HepG2 (cell line): ENCODE results near the gene CACNA1I. TPM values are rescaled to one million over a fixed set of nuclear protein-coding genes. Genes with fewer than 3 reads are reported as not detected.

Experiments used
- ATAC-seq: fragments of 200-7000 bp; cut with Tn5 transposase; 3 replicates; pipeline ENCODE4 v1.9.1; 2020; ENCODE audit warnings: mild to moderate bottlenecking, moderate library complexity
- BruUV-seq: library from RNA; stranded (reverse); fragments of 400-500 nt; replicated peaks from 2 replicates; lab custom pipeline; 2021; lab: Mats Ljungman, UMichigan
- CTCF ChIA-PET: fragments of 300-600 bp; formaldehyde crosslinking; extraction: SDS; loops from one replicate; lab custom pipeline; 2021; ENCODE audit warnings: low total read pairs, inconsistent platforms, low intra/inter-chr PET ratio; lab: Yijun Ruan, JAX
- POLR2A ChIA-PET: fragments of 350-600 bp; sonication (Branson Sonifier 250); formaldehyde crosslinking; loops from one replicate; lab custom pipeline; 2020; ENCODE audit warnings: antibody characterized with exemption, inconsistent platforms; lab: Yijun Ruan, JAX
- DNase-seq: peaks from one replicate; pipeline ENCODE4 v3.0.0-alpha.2; 2015; ENCODE audit warnings: low spot score
- FAIRE-seq: peaks from 3 replicates; lab custom pipeline; 2011; peaks lifted over from hg19 to GRCh38; lab: Jason Lieb, UNC
- H2AFZ ChIP-seq: one replicate; pipeline ENCODE4 v1.6.1; 2011; ENCODE audit warnings: low read length, inconsistent platforms
- H3K27ac ChIP-seq: fragments of 300-600 bp; 3 replicates; pipeline ENCODE4 v1.8.0; 2011; ENCODE audit warnings: mixed run types, mild to moderate bottlenecking, mixed read lengths, low read length, inconsistent platforms; ENCODE audit not compliant: insufficient read depth; ENCODE audit errors: extremely low read length
- H3K27me3 ChIP-seq, 2 experiments: fragments of 200-600 bp in 1 of 2; 2 replicates in 1 of 2; 3 replicates in 1 of 2; pipeline versions ENCODE4 v1.6.0 to v1.8.0; 2011; ENCODE audit warnings: low read length in 2 of 2, mild to moderate bottlenecking in 2 of 2, moderate library complexity in 2 of 2, inconsistent platforms in 1 of 2; ENCODE audit not compliant: insufficient read depth in 2 of 2, control insufficient read depth in 1 of 2
- H3K36me3 ChIP-seq, 2 experiments: fragments of 200-600 bp in 1 of 2; replicated peaks in 1 of 2; 2 replicates in 1 of 2; 3 replicates in 1 of 2; pipeline versions ENCODE4 v1.5.1 to v1.8.0; 2011; ENCODE audit warnings: low read length in 2 of 2, inconsistent platforms in 1 of 2; ENCODE audit not compliant: insufficient read depth in 2 of 2, control insufficient read depth in 1 of 2
- H3K4me1 ChIP-seq: 2 replicates; pipeline ENCODE4 v1.5.1; 2012; ENCODE audit warnings: low read length, inconsistent platforms; ENCODE audit not compliant: insufficient read depth
- H3K4me2 ChIP-seq: 2 replicates; pipeline ENCODE4 v1.6.0; 2011; ENCODE audit warnings: low read depth, low read length, inconsistent platforms
- H3K4me3 ChIP-seq, 3 experiments: fragments of 200-600 bp in 1 of 3; sonication (generic), shearing (Covaris generic) in 1 of 3; replicated peaks in 1 of 3; 2 replicates each; pipeline ENCODE4 v1.5.1; 2011 to 2016; ENCODE audit warnings: low read length in 3 of 3, inconsistent platforms in 2 of 3, low read depth in 2 of 3, mild to moderate bottlenecking in 2 of 3, control low read depth in 1 of 3, mixed read lengths in 1 of 3; ENCODE audit not compliant: insufficient read depth in 1 of 3
- H3K79me2 ChIP-seq: one replicate; pipeline ENCODE4 v1.6.1; 2011; ENCODE audit warnings: low read length, inconsistent platforms; ENCODE audit not compliant: insufficient read depth
- H3K9ac ChIP-seq: 2 replicates; pipeline ENCODE4 v1.6.0; 2011; ENCODE audit warnings: mild to moderate bottlenecking, low read depth, low read length, inconsistent platforms; ENCODE audit not compliant: insufficient read depth
- H3K9me3 ChIP-seq: 2 replicates; pipeline ENCODE4 v1.5.1; 2012; ENCODE audit warnings: mild to moderate bottlenecking, low read length
- H4K20me1 ChIP-seq: 2 replicates; pipeline ENCODE4 v1.6.0; 2011; ENCODE audit warnings: inconsistent platforms, mild to moderate bottlenecking, low read length, moderate library complexity; ENCODE audit not compliant: insufficient read depth
- FOSL1 ChIP-seq: sonication (generic); formaldehyde crosslinking; IDR thresholded peaks from 2 replicates; pipeline ENCODE4 v1.9.0; 2021; ENCODE audit warnings: missing genetic modification reagents, borderline replicate concordance
- PHF20 ChIP-seq: sonication (generic); formaldehyde crosslinking; IDR thresholded peaks from 2 replicates; pipeline ENCODE4 v1.5.0; 2020; ENCODE audit warnings: mild to moderate bottlenecking, missing genetic modification reagents
- SPEN ChIP-seq: sonication (generic); formaldehyde crosslinking; IDR thresholded peaks from 2 replicates; pipeline ENCODE4 v1.5.1; 2020; ENCODE audit warnings: low read depth, mild to moderate bottlenecking, missing genetic modification reagents
- ZNF264 ChIP-seq: sonication (generic); formaldehyde crosslinking; IDR thresholded peaks from 2 replicates; pipeline ENCODE4 v1.4.0; 2020; ENCODE audit warnings: missing genetic modification reagents
- ZNF329 ChIP-seq: sonication (generic); formaldehyde crosslinking; IDR thresholded peaks from 2 replicates; pipeline ENCODE4 v1.9.0; 2021; ENCODE audit warnings: low read depth, mild to moderate bottlenecking, missing genetic modification reagents
- ZNF550 ChIP-seq: sonication (generic); formaldehyde crosslinking; IDR thresholded peaks from 2 replicates; pipeline ENCODE4 v1.4.0; 2020; ENCODE audit warnings: mild to moderate bottlenecking, missing genetic modification reagents, borderline replicate concordance
- ZNF674 ChIP-seq: sonication (generic); formaldehyde crosslinking; IDR thresholded peaks from 2 replicates; pipeline ENCODE4 v1.5.0; 2020; ENCODE audit warnings: low read depth, mild to moderate bottlenecking, missing genetic modification reagents
- ZNF737 ChIP-seq: sonication (generic); formaldehyde crosslinking; IDR thresholded peaks from 2 replicates; pipeline ENCODE4 v1.5.0; 2020; ENCODE audit warnings: missing genetic modification reagents, mild to moderate bottlenecking, borderline replicate concordance
- WGBS: methylation state at CpG from one replicate; pipeline ENCODE4 v1.1.6; 2017; ENCODE audit warnings: low lambda C conversion rate; 5-methylcytosine and 5-hydroxymethylcytosine counted together
- in situ Hi-C: cut with HindIII; loops from 2 replicates; pipeline ENCODE4 v1.10.0; 2017; ENCODE audit warnings: low pct_unique_long_range_greater_than_20kb; ENCODE audit not compliant: extremely low pct_ligation_motif_present
- intact Hi-C: fragments of 100-400 bp; cut with micrococcal nuclease; formaldehyde crosslinking; loops from one replicate; pipeline ENCODE4 v1.10.0; 2022; ENCODE audit not compliant: unreplicated experiment
- polyA plus RNA-seq, 8 experiments: library from polyadenylated mRNA; depleted of rRNA in 3 of 8; stranded (reverse) in 7 of 8; unstranded in 1 of 8; fragments of >200 nt; fragmentation: Illumina TruSeq in 4 of 8; extraction: Trizol in 4 of 8; gene quantifications; 2 replicates each; pipeline versions ENCODE4 v1.2.1 to v1.2.3, GENCODE V29; 2011 to 2016; ENCODE audit warnings: low read depth in 4 of 8, missing spikeins in 1 of 8, mixed read lengths in 1 of 8; ENCODE audit not compliant: insufficient read depth in 1 of 8
- total RNA-seq, 5 experiments: library from RNA; depleted of rRNA; stranded (reverse); fragments of >200 nt; fragmentation: Illumina TruSeq; extraction: Trizol; gene quantifications; 2 replicates each; pipeline ENCODE4 v1.2.3, GENCODE V29; 2016; ENCODE audit warnings: low read depth in 1 of 5
- TF ChIP-seq, protein P1 (sequence below): sonication (generic); formaldehyde crosslinking; IDR thresholded peaks from 2 replicates; pipeline ENCODE4 v1.5.0; 2020; ENCODE audit warnings: missing genetic modification reagents

Gene CACNA1I
- total and polyA plus RNA-seq, 2 of the 13 experiments (the other 11 are each of a cell fraction or from before 2014, with no cell fraction given): not detected

DNA sequence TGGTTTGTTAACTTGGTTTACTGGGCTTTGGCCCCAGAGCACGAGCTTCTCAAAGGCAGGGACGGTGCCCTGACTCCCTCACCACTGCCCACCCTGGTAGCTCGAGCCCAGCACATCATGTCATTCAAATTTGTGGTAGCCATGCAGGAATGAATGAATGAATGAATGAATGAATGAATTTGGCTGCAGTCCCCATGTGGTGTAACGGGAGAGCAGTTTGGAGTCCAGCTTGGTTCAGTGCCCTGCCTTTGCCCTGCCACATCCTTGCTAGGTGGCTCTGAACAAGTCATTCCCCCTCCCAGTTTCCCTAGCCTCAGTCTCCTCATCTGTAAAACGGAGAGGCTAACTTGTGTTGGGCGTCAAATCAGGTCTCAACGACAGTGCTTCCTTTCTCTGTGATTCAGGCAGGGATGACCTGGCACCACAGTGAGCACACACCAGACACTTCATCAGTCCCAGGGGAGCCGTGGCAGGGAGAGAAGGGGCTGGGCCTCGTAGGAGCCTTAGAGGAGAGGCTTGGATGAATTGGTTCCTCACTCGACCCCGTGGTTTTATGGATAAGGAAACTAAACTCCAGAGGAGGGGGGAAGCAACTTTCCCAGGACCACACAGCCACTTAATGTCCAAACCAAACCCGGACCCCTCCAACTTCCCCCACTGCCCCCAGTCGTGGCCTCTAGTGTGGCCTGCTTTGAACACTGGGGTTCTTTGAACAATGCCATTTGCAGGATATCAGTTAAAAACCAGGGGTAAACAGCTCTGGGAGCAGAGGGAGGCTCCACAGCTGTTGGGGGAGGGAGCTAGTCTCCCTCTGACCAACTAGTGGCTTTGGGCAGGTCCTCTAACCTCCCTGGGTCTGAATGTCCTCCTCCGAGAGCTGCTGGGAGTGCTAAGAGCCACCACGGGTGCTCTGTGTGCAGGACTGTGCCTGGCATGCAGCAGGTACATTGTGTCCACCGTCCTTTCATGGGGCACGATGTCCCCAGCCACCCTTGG lies 86.2 kb downstream of the CACNA1I start:
- WGBS: 0% methylated on average over 11 of the region's 17 CpGs
- DNase-seq (no peak), ATAC-seq (no peak), FAIRE-seq (no peak)
- H3K79me2 ChIP-seq: no peaks in the 10 kb centered on the region
- no peaks in the 10 kb centered on the region for H3K4me1 ChIP-seq
- H3K36me3 ChIP-seq: no peaks in the 10 kb centered on the region
- no TSS peak for BruUV-seq
- H3K9me3 ChIP-seq: no peaks in the 10 kb centered on the region
- no peaks in the 10 kb centered on the region for H4K20me1 ChIP-seq
- POLR2A ChIA-PET: no interaction called here
- CTCF ChIA-PET: no interaction called here
- H3K4me3 ChIP-seq: no peak overlapping the region
- H3K9ac ChIP-seq: no peak overlapping the region
- H3K4me2 ChIP-seq: no peak overlapping the region
- in situ Hi-C loops: no loop called here
- H2AFZ ChIP-seq: no peak overlapping the region
- intact Hi-C loops: no loop called here
- no peak overlapping the region for H3K27ac ChIP-seq
- no peak for TF ChIP-seq ZNF550 (CRISPR knock-in tag)
- TF ChIP-seq FOSL1: no peak
- no peak for TF ChIP-seq ZNF264
- no peak for TF ChIP-seq ZNF329 (CRISPR knock-in tag)
- no peak for TF ChIP-seq PHF20 (CRISPR knock-in tag)
- TF ChIP-seq, protein P1, sequence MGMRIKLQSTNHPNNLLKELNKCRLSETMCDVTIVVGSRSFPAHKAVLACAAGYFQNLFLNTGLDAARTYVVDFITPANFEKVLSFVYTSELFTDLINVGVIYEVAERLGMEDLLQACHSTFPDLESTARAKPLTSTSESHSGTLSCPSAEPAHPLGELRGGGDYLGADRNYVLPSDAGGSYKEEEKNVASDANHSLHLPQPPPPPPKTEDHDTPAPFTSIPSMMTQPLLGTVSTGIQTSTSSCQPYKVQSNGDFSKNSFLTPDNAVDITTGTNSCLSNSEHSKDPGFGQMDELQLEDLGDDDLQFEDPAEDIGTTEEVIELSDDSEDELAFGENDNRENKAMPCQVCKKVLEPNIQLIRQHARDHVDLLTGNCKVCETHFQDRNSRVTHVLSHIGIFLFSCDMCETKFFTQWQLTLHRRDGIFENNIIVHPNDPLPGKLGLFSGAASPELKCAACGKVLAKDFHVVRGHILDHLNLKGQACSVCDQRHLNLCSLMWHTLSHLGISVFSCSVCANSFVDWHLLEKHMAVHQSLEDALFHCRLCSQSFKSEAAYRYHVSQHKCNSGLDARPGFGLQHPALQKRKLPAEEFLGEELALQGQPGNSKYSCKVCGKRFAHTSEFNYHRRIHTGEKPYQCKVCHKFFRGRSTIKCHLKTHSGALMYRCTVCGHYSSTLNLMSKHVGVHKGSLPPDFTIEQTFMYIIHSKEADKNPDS (CRISPR knock-in tag): no peak
- TF ChIP-seq SPEN (CRISPR knock-in tag): no peak
- TF ChIP-seq ZNF674 (CRISPR knock-in tag): no peak
- TF ChIP-seq ZNF737 (CRISPR knock-in tag): no peak
- TF ChIP-seq, all 625 proteins: peak for 0
- peaks cover 3 to 54% of the 10 kb centered on the region in 2 experiments; a peak in 4 of 5 replicates for H3K27me3 ChIP-seq
